NCI-H748 (cell line): ENCODE results near the gene CYB5R2.

Source experiments
- DNase-seq: peaks from one replicate; lab custom pipeline; 2025; ENCODE audit not compliant: unreplicated experiment; lab: John Stamatoyannopoulos, UW

The CYB5R2 gene

DNA sequence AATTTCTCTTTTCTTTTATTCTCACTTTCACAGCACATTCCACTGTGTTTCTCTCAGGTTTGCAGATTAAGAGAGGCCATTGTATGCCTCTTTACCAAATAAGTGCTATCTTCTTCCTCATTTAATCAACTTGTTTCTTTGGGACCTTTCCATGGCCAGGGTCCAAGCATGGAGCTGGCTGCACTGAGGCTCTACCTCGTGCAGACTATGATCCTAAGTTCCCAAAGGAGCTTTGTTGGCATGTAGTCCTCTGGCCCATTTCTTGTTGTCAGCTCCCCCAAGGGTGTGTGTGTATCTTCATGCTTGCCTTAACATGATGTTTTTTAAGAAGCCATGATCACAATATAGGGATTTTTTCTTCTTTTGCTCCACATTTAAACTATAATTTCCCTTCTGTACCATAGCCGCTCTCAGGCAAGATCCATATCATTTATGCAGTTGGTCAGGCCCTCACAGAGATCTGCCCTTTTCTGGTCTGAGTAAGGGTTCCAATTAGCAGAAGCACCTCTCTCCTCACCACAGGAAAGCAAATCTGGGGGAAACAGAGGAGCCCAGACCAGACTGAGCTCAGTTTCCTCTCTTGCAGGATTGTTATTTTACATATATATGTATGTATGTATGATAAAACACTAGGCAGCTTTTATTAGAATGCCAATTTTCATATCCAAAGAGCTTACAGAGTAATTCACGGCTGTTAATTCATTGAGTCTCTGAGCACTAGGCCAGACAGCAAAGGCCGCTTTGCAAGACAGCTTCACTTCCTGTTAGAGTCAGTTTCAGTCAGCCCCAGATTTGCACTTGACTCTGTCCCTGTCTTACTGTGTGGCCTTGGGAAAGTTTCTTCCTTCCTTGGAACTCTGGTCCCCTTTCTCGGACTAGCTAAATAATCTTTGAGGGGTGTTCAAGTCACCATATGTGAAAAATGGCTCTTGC lies 34.3 kb downstream of the CYB5R2 start:
- DNase-seq: no peak

- DNase-seq: no peak
Measured at GRCh38 chr11:7637447-7638157, 35.7 kb downstream of the CYB5R2 start.

DNA sequence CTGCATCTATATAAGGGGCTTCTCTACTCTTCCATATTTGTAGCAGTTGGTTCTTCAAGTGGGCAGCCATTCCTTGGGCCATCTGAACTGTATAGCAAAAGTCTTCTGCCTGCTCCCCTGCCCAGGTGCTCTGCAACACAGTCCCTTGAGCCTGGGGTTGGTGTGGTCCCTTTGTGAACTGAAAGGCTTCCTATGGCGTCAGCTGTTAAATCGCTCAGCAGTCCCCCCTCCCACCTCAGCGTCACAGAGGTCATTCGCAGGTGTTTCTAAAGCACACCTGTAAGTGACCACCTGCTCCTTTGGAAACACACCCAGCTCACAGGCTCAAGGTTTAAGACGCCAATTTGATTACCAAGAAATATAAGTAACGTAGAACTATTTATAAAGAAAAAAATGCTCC lies 37.0 kb downstream of the CYB5R2 start:
- DNase-seq: no peak

DNA sequence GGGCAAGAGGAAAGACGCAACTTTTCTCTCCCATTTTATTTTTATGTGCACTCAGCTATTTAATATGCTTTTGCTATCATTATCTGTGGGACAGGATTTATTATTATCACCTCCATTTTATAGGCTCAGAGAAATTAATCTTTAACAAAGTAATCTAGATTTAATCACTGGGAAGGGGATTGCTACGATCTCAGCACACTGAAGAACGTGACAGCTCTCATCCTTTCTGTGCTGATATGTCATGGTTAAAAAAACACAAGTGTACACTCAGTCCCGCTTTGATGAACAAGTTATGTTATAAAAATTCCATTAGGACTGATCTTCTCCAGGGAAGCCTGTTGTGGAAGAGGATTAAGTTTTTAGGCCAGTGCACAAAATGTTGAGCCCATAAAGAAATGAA lies 37.6 kb downstream of the CYB5R2 start:
- DNase-seq: no peak

- peak; percentile 30 for DNase-seq
Measured at GRCh38 chr11:7635137-7635536, 38.2 kb downstream of the CYB5R2 start.

DNA sequence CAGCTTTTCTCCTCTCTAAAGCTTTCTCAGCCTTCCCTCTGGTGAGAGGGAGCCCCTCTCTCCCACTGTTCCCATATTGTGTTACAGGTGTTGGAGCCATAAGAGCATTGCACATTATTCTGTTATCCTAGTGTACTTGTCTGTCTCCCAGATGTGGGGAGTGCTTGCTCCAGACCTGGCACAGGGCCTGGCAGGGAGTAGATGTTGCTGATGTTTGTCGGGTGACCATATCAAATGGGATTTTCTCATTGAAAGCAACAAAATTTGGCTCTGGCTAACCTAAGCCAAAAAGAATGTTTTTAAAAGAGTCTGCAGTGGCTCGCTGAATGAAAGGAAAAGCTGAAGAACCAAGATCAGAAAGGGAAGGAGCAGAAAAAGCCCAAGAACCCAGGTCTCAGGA lies 41.1 kb downstream of the CYB5R2 start:
- DNase-seq: no peak

DNA sequence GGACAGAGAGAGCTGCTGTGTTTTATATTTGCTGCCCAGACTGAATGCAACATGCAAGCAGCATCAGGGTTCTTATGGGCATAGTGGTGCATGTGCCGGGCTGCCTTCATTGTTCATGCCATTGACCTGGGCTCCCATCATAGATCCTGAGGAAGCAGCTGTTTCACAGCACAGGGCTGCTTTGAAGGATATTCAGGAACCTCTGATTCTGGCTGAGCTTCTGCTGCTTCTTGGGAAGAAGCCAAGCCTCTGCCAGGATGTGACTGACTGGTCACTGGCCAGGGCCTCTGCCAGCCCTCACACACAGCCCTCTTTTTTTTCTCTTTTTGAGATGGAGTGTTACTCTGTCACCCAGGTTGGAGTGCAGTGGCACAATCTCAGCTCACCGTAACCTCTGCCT lies 43.3 kb downstream of the CYB5R2 start:
- DNase-seq: no peak

- no peak for DNase-seq
Measured at GRCh38 chr11:7628660-7629059, 44.6 kb downstream of the CYB5R2 start.

DNA sequence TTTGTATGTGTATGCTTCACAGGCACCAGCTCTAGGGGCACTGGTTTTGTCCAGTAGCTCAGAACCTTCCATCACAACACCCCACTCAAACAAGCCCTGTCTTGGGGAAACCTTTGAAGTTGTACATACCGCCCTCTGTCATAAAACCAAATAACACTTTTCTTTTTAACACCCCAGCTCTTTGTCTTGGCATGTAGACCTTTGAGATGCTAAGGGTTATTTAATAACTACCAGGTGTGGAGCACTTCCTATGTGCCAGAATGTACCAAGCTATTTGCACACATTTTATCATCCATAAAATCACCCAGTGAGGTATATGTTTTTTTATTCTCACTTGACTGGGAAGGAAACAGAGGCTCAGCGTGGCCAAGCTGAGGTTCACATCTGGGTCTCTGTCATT lies 50.6 kb downstream of the CYB5R2 start:
- no peak for DNase-seq

GRCh38 chr11:7621554-7621953 lies 51.7 kb downstream of the CYB5R2 start:
- no peak for DNase-seq

DNA sequence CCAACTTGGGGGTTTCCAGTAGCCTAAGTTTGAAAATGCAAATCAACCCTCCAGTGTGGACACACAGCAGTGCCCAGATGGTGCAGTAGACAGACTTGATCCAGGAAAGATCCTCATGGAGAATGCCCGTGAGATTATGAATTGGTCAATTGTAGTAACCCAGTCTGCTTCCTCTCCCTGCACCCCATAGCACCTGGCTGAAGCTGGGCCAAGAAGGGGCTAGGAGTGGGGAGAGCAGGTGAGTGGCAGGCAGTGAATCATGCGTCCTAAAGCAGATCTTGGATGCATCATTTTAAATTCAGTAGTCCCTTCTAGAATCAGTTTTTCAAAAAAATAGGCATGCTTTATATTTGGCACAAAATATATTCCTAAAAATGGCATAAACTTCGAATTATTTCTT lies 52.2 kb downstream of the CYB5R2 start:
- no peak for DNase-seq

- no peak for DNase-seq
Measured at GRCh38 chr11:7619322-7619721, 54.0 kb downstream of the CYB5R2 start.

DNA sequence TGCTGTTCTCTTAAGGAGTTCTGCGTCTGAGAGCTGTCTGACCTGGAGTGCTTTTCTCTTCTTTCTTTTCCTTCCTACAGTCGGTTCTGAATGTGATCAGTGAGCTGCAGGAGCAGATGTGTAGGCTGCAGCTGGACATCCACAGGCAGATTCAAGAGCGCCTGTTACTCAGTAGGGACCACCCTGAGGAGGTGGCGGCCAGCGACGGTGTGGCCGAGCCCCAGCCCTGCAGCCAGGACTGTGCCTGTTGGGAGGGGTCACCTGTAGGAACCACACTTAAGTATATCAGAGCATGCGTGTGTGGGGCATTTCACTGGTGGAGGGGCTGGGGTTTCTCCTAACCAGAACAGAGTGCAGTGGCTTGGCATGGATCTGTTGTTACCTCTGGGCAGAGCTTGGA lies 56.3 kb downstream of the CYB5R2 start:
- DNase-seq: no peak
